Measurements from ENCODE around the gene ZNF816.
"Not testable (repeated sequence)": the region's sequence is repeated elsewhere in the genome, so short reads cannot be mapped to it uniquely, and the experiment has no call there.

ZNF816 gene

GRCh38 chr19:52961981-52962380, 700 bp downstream of the ZNF816 start:
- in situ Hi-C loops (cut with MboI; ENCODE audit: low sequenced_read_pairs), result no loop called here

GRCh38 chr19:52959613-52960295, 2.9 kb downstream of the ZNF816 start:
- in situ Hi-C loops (cut with MboI; ENCODE audit: low sequenced_read_pairs), result no loop called here

- in situ Hi-C loops (cut with MboI; ENCODE audit: low sequenced_read_pairs), result no loop called here
Observed at GRCh38 chr19:52957591-52957990, 5.1 kb downstream of the ZNF816 start.

- in situ Hi-C loops (cut with MboI; ENCODE audit: low sequenced_read_pairs), result no loop called here
Observed at GRCh38 chr19:52956917-52957316, 5.8 kb downstream of the ZNF816 start.

GRCh38 chr19:52949422-52949821, 13.3 kb downstream of the ZNF816 start:
- in situ Hi-C loops (cut with MboI; ENCODE audit: low sequenced_read_pairs), result no loop called here

- in situ Hi-C loops (cut with MboI; ENCODE audit: low sequenced_read_pairs), result no loop called here
Observed at GRCh38 chr19:52948025-52948770, 14.5 kb downstream of the ZNF816 start.

GRCh38 chr19:52946322-52947310, 16.1 kb downstream of the ZNF816 start:
- in situ Hi-C loops (cut with MboI; ENCODE audit: low sequenced_read_pairs), result no loop called here

- in situ Hi-C loops (cut with MboI; ENCODE audit: low sequenced_read_pairs), result no loop called here
Observed at GRCh38 chr19:52945652-52946321, 16.9 kb downstream of the ZNF816 start.

GRCh38 chr19:52944703-52945493, 17.8 kb downstream of the ZNF816 start:
- in situ Hi-C loops (cut with MboI; ENCODE audit: low sequenced_read_pairs), result not testable (repeated sequence)

GRCh38 chr19:52943884-52944643, 18.6 kb downstream of the ZNF816 start:
- in situ Hi-C loops (cut with MboI; ENCODE audit: low sequenced_read_pairs), result no loop called here

- in situ Hi-C loops (cut with MboI; ENCODE audit: low sequenced_read_pairs), result no loop called here
Observed at GRCh38 chr19:52943134-52943883, 19.4 kb downstream of the ZNF816 start.

- in situ Hi-C loops (cut with MboI; ENCODE audit: low sequenced_read_pairs), result no loop called here
Observed at GRCh38 chr19:52942386-52943133, 20.1 kb downstream of the ZNF816 start.

GRCh38 chr19:52941941-52942385, 20.7 kb downstream of the ZNF816 start:
- in situ Hi-C loops (cut with MboI; ENCODE audit: low sequenced_read_pairs), result no loop called here

GRCh38 chr19:52941523-52941922, 21.2 kb downstream of the ZNF816 start:
- in situ Hi-C loops (cut with MboI; ENCODE audit: low sequenced_read_pairs), result not testable (repeated sequence)

GRCh38 chr19:52940905-52941304, 21.8 kb downstream of the ZNF816 start:
- in situ Hi-C loops (cut with MboI; ENCODE audit: low sequenced_read_pairs), result not testable (repeated sequence)

- in situ Hi-C loops (cut with MboI; ENCODE audit: low sequenced_read_pairs), result no loop called here
Observed at GRCh38 chr19:52938761-52939160, 23.9 kb downstream of the ZNF816 start.

GRCh38 chr19:52936954-52937325, 25.7 kb downstream of the ZNF816 start:
- in situ Hi-C loops (cut with MboI; ENCODE audit: low sequenced_read_pairs), result no loop called here
